ENCODE results near the gene CFAP68. TPM values are rescaled to one million over a fixed set of nuclear protein-coding genes. Genes with fewer than 3 reads are reported as not detected.

The CFAP68 gene
- total and polyA plus RNA-seq, 2 of the 13 experiments (the other 11 are each of a cell fraction or from before 2014, with no cell fraction given), result 22.2 to 25.6 TPM

DNA sequence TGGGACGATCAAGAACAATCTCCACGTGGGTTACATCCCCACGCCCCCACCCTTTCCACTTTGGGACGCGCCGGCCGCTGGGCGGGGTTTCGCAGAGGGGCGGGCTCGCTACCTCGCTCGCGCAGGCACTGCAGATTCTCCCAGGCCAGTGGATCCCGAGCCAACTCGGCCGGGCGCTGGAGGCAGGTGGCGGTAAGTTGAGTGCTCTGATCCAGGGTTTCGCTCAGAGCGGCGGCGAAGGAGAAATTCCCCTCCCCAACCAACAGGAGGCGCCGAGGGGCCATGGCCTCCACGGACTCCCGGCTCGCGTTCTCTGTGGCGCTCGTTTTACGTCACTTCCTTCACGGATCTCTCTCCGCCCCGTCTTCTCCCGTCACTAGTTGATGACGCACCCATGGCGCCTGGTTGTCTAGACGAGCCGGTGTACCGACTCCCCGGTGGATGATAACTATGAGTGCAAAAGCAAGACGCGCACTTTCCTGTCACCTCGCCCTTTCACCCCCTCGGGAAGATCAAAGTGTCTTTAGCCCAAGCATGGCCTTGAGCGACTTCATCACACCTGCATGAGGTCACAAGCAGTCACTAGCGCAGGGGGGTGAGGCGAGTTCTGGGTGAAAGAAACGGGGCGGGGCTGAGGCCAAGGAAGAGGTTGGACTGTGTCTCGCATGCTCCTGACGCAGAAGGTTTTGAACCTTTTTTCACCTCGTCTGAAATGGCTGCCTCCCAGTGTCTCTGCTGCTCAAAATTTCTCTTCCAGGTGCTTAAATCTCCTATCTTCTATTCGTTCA, at the start of gene CFAP68, which contains the start of gene FDXACB1 (continued):
- TF ChIP-seq, protein P1, sequence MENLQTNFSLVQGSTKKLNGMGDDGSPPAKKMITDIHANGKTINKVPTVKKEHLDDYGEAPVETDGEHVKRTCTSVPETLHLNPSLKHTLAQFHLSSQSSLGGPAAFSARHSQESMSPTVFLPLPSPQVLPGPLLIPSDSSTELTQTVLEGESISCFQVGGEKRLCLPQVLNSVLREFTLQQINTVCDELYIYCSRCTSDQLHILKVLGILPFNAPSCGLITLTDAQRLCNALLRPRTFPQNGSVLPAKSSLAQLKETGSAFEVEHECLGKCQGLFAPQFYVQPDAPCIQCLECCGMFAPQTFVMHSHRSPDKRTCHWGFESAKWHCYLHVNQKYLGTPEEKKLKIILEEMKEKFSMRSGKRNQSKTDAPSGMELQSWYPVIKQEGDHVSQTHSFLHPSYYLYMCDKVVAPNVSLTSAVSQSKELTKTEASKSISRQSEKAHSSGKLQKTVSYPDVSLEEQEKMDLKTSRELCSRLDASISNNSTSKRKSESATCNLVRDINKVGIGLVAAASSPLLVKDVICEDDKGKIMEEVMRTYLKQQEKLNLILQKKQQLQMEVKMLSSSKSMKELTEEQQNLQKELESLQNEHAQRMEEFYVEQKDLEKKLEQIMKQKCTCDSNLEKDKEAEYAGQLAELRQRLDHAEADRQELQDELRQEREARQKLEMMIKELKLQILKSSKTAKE (CRISPR knock-in tag; IDR thresholded peaks at IDR 0.05; ENCODE audit: borderline replicate concordance), result peak; percentile 93
- TF ChIP-seq, protein P2, sequence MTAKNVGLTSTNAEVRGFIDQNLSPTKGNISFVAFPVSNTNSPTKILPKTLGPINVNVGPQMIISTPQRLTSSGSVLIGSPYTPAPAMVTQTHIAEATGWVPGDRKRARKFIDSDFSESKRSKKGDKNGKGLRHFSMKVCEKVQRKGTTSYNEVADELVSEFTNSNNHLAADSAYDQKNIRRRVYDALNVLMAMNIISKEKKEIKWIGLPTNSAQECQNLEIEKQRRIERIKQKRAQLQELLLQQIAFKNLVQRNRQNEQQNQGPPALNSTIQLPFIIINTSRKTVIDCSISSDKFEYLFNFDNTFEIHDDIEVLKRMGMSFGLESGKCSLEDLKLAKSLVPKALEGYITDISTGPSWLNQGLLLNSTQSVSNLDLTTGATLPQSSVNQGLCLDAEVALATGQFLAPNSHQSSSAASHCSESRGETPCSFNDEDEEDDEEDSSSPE (CRISPR knock-in tag; IDR thresholded peaks at IDR 0.05), result peak; percentile 61
- TF ChIP-seq HES4 (CRISPR knock-in tag; IDR thresholded peaks at IDR 0.05; ENCODE audit: borderline replicate concordance) (peak; percentile 51; the same call in 1 of the 2 replicates), ZNF766 (CRISPR knock-in tag; IDR thresholded peaks at IDR 0.05; ENCODE audit: borderline replicate concordance) (0 out of 2 replicates have a peak, but pooled peaks have one; percentile 63), PAX8 (CRISPR knock-in tag; IDR thresholded peaks at IDR 0.05; ENCODE audit: borderline replicate concordance) (0 out of 2 replicates have a peak, but pooled peaks have one; percentile 45), HMGA1 (CRISPR knock-in tag; conservative IDR thresholded peaks at IDR 0.05) (no peak), NCOA5 (CRISPR knock-in tag; IDR thresholded peaks at IDR 0.05) (no peak), ZNF570 (CRISPR knock-in tag; IDR thresholded peaks at IDR 0.05; ENCODE audit: borderline replicate concordance) (no peak), PCBP2 (optimal IDR thresholded peaks at IDR 0.05; ENCODE audit: low read depth, low read length, poor library complexity, severe bottlenecking) (no peak), ZNF775 (CRISPR knock-in tag; IDR thresholded peaks at IDR 0.05; ENCODE audit: borderline replicate concordance) (peak; percentile 47; the same call in 1 of the 2 replicates), ZNF674 (CRISPR knock-in tag; IDR thresholded peaks at IDR 0.05; ENCODE audit: low read depth) (peak; percentile 84; the same call in 1 of the 2 replicates), ZFP82 (CRISPR knock-in tag; IDR thresholded peaks at IDR 0.05; ENCODE audit: borderline replicate concordance) (0 out of 2 replicates have a peak, but pooled peaks have one; percentile 80), DPF2 (CRISPR knock-in tag; IDR thresholded peaks at IDR 0.05; ENCODE audit: borderline replicate concordance, low read depth) (no peak), SIN3A (IDR thresholded peaks at IDR 0.05; ENCODE audit: borderline replicate concordance, low read depth, low read length) (peak; percentile 92; the same call in 1 of the 2 replicates), TARDBP (CRISPR knock-in tag; IDR thresholded peaks at IDR 0.05) (peak; percentile 46; the same call in 1 of the 2 replicates), JUNB (CRISPR knock-in tag; IDR thresholded peaks at IDR 0.05; ENCODE audit: borderline replicate concordance) (no peak), ZNF256 (CRISPR knock-in tag; conservative IDR thresholded peaks at IDR 0.05) (no peak; the same call in 1 of the 2 replicates), ZNF850 (CRISPR knock-in tag; conservative IDR thresholded peaks at IDR 0.05) (no peak), TOE1 (CRISPR knock-in tag; IDR thresholded peaks at IDR 0.05) (no peak)
- TF ChIP-seq, protein P3, sequence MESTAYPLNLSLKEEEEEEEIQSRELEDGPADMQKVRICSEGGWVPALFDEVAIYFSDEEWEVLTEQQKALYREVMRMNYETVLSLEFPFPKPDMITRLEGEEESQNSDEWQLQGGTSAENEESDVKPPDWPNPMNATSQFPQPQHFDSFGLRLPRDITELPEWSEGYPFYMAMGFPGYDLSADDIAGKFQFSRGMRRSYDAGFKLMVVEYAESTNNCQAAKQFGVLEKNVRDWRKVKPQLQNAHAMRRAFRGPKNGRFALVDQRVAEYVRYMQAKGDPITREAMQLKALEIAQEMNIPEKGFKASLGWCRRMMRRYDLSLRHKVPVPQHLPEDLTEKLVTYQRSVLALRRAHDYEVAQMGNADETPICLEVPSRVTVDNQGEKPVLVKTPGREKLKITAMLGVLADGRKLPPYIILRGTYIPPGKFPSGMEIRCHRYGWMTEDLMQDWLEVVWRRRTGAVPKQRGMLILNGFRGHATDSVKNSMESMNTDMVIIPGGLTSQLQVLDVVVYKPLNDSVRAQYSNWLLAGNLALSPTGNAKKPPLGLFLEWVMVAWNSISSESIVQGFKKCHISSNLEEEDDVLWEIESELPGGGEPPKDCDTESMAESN (CRISPR knock-in tag; conservative IDR thresholded peaks at IDR 0.05), result peak; percentile 83; the same call in 1 of the 2 replicates
- TF ChIP-seq, protein P4, sequence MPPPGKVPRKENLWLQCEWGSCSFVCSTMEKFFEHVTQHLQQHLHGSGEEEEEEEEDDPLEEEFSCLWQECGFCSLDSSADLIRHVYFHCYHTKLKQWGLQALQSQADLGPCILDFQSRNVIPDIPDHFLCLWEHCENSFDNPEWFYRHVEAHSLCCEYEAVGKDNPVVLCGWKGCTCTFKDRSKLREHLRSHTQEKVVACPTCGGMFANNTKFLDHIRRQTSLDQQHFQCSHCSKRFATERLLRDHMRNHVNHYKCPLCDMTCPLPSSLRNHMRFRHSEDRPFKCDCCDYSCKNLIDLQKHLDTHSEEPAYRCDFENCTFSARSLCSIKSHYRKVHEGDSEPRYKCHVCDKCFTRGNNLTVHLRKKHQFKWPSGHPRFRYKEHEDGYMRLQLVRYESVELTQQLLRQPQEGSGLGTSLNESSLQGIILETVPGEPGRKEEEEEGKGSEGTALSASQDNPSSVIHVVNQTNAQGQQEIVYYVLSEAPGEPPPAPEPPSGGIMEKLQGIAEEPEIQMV (CRISPR knock-in tag; IDR thresholded peaks at IDR 0.05; ENCODE audit: low read depth), result peak; percentile 58; the same call in 1 of the 2 replicates
